ENCODE measurements around the gene LAYN.

The LAYN gene

DNA sequence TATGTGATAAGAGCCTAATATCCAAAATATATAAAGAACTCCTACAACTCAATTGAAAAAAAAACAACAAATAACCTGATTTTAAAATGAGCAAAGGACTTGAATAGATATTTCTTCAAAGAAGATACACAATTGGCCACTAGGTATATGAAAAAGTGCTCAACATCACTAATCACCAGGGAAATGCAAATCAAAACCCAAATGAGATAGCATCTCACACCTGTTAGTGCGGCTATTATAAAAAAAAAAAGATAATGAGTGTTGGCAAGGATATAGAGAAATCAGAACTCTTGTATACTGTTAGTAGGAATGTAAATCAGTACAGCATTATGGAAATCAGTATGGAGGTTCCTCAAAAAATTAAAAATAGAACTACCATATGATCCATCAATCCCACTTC lies 55.8 kb downstream of the LAYN start:
- no peak for DNase-seq (ENCODE audit: low read depth)

- DNase-seq (ENCODE audit: low read depth): no peak
Measured at GRCh38 chr11:111598148-111598547, 57.6 kb downstream of the LAYN start.

- no peak for DNase-seq (ENCODE audit: low read depth)
Measured at GRCh38 chr11:111598559-111598958, 58.0 kb downstream of the LAYN start.

DNA sequence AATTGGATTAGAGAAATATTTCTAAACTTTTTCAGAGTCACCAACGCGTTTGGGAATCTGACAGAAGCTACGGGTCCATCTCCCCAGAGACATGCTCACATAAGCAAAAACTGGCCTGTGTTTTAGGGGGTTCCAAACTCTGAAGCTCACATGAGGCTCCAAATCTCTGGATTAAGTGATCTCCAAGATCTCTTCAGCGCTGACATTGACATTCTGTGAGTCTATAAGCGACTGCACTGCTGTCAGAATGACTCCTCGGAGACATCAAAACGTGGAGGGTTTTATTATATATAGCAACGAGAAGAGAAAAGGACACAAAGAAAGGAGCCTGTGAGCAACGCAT lies 61.1 kb downstream of the LAYN start:
- DNase-seq (ENCODE audit: low read depth): no peak

- DNase-seq (ENCODE audit: low read depth): no peak
Measured at GRCh38 chr11:111601979-111602864, 61.7 kb downstream of the LAYN start, which contains the start of gene SIK2. SIK2 (plus strand) TSS chr11:111602449; CDS start chr11:111602564, 115 bp downstream.

GRCh38 chr11:111602865-111603610 lies 62.5 kb downstream of the LAYN start:
- DNase-seq (ENCODE audit: low read depth): no peak

DNA sequence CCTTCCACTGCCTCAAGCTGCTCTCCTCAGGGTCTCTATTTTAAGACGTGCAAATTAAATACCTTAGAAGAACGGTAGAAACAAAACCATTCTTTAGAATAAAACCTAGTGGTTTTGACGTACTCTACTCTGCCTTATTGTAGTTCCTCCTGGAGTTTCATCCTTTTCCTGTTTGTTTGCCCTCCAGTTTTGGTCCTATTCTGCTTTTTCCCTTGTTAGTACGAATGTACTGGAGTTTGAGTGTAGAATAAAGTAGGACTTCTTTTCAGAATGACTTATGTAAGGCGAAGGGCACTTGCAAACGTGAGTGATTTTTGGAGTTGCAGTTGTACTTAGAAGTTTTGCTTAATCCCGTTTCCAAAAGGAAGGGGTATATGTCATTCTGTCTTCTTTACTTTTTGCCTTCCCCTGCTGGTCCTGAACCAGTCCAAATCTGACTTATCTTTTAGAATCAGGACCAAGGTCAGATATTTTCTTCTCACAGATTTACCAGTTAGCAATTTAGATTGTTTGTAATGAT lies 63.2 kb downstream of the LAYN start:
- no peak for DNase-seq (ENCODE audit: low read depth)

DNA sequence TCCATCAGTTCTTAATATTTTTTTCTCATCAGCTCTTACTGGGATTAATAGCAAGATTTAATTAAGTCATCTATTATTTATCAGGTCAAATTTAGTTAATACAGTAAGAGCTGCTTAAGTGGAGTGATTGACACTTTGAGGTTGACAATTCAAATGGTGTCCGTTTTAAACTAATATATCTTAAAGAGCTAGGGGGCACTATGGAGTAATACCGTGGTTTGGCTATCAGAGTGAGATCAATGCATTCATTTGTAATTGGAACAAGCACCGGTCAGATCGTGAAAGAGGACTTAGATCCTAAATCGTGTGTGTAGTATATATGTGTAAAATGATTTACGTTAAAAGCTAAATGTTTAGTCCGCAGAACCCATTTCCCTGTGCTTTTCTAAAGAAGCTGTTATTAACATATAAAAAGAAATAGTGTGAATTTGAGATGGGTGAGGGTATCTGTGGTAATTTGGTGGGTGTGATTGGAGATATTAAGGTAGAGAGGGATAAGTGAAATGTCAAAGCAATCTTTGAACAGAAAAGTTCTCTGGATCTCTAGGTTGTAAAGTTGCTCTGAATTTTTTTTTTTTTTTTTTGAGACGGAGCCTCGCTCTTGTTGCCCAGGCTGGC lies 64.0 kb downstream of the LAYN start:
- no peak for DNase-seq (ENCODE audit: low read depth)

GRCh38 chr11:111605681-111606080 lies 65.2 kb downstream of the LAYN start:
- no peak for DNase-seq (ENCODE audit: low read depth)

DNA sequence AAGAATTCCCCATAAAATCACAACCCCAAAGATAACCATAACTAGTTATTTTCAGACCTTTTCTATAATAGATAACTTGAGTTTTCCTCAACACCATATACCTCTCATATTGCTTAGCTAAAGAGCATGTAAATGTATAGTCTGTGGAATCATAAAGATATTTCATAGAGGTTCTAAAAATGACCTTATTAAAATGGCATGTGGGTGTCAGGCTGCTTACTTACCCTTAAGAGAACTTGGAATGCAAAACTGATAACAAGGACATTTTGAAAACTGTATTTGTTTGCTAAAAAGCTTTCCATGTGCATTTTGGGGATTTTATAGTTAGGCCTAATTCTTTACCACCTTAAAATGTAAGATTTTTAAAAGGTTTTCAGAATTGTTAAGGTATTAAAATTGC lies 66.5 kb downstream of the LAYN start:
- no peak for DNase-seq (ENCODE audit: low read depth)

- no peak for DNase-seq (ENCODE audit: low read depth)
Measured at GRCh38 chr11:111607751-111608150, 67.2 kb downstream of the LAYN start.
